Upper lobe of right lung (tissue), 1 donor: Measurements from ENCODE around the gene ANKMY1. TPM values are rescaled to one million over a fixed set of nuclear protein-coding genes. Genes with fewer than 3 reads are reported as not detected.

Experiments
- ATAC-seq: fragments of 200-7000 bp; cut with Tn5 transposase; one replicate; pipeline ENCODE4 v1.9.1; 2020; ENCODE audit warnings: mild to moderate bottlenecking, moderate library complexity
- DNase-seq: peaks from one replicate; pipeline ENCODE4 v3.0.0-alpha.2; 2020
- H3K27ac ChIP-seq: fragments of 200-600 bp; one replicate; pipeline ENCODE4 v1.8.0; 2022
- H3K27me3 ChIP-seq: fragments of 200-600 bp; one replicate; pipeline ENCODE4 v1.8.0; 2022; ENCODE audit warnings: mild to moderate bottlenecking
- H3K36me3 ChIP-seq: fragments of 200-600 bp; one replicate; pipeline ENCODE4 v1.8.0; 2022
- H3K4me1 ChIP-seq: fragments of 200-600 bp; one replicate; pipeline ENCODE4 v1.8.0; 2022
- H3K4me3 ChIP-seq: fragments of 200-600 bp; one replicate; pipeline ENCODE4 v1.8.0; 2022; ENCODE audit warnings: mild to moderate bottlenecking
- H3K9me3 ChIP-seq: fragments of 200-600 bp; one replicate; pipeline ENCODE4 v1.8.0; 2022
- CTCF ChIP-seq: fragments of 200-600 bp; IDR thresholded peaks from one replicate; pipeline ENCODE4 v1.8.0; 2022; ENCODE audit warnings: antibody characterized with exemption
- intact Hi-C: fragments of 100-400 bp; cut with DNase I; formaldehyde crosslinking; loops from one replicate; pipeline ENCODE4 v1.11.0; 2022
- total RNA-seq: library from RNA; stranded (reverse); fragmentation: NEBNext Ultra II Directional; extraction: Animal tissue kit (Norgen Biotek cat#: 25700); gene quantifications from one replicate; pipeline ENCODE4 v1.2.1, GENCODE V29; 2021
- donor health status: DM: no; HTN: yes; CAD: no; lungs with severe emphysema.

The ANKMY1 gene
- total RNA-seq, 1 donor from 2014 or later: 19.3 TPM

DNA sequence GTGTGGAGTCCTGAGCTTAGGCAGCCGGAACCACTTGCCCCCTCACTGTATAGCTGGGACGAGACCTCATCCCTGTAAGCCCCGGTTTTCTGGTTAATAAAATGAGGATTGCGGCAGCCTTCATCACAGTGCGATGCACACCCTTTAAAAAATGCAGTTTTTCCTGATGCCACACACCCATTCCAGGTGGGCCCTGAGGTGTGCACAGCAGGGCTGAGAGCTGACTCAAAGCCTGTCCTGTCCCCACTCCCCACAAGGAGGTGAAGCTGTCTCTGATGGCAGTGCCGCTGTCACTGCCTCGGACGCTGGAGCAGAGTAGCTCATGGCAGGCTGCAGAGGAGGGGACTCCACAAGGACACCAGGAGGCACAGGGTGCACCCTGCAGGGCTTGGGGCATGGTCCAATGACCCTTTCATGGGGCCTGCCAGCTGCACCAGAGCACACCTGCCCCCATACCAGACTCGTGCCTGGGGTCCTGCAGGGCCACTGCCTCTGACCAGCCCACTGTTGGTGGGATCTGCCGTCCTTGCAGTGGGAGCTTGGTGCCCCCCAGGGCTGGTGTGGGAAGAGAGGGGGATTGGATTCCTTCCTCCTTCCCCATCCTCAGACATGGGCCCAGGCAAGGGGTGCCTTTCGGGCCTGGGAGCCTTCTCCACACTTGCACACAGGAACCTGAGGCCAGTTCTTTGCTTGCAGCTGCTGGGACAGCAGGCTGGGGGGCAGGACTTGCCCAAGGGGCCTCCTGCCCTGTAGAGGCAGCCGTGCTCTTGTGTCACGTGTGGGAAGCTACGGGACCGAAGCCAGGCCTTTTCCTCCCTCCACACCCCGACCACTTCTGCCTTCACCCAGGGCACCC lies 99.5 kb downstream of the ANKMY1 start:
- intact Hi-C loops: no loop called here
- DNase-seq (no peak), ATAC-seq (no peak)
- H3K4me1 ChIP-seq: peaks cover 5% of the 10 kb centered on the region
- H3K9me3 ChIP-seq: no peaks in the 10 kb centered on the region
- no peaks in the 10 kb centered on the region for H3K36me3 ChIP-seq
- no peak overlapping the region for H3K4me3 ChIP-seq
- TF ChIP-seq CTCF: no peak
- H3K27ac ChIP-seq: no peak overlapping the region
- H3K27me3 ChIP-seq: peaks cover 15% of the 10 kb centered on the region

DNA sequence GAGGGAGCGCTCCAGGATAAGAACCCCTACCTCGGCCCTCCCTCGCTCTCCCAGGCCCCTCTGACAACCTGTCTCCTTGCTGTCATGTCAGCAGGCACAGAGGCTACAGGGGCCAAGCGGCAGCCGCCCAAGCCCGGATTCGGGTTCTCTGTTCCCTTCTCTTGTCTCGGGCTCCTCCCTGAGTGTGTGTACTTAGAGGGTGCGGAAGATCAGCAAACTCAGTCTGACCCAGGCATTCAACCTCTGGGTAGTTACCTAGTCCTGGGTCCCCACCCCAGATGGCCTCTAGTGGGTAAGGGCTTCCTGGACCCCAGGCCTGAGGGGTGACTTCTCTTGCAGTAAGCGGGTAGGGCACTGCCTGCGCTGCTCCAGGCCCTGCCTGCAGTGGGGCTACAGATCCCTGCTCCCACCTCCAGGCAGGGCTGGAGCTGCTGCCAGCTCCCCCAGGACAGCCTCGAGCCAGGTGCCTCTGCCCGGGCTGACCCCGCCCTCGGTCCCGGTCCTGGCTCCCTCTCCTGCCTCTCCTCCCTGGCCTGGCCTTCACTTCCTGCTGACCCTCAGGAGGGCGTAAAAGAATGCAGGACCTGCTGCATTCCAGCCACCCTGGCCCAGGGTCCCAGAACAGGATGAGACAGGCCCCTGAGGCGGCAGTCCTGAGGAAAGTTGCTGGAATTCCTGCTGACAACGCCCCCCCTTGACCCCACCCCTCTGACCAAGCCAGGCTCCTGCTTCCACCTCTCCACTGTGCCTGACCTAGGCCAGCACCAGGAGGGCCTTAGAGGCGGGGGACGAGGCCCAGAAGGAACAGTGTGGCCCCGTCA lies 100.4 kb downstream of the ANKMY1 start:
- Histone ChIP-seq H3K36me3 (no peaks in the 10 kb centered on the region), H3K27ac (no peak overlapping the region), H3K27me3 (peaks cover 15% of the 10 kb centered on the region), H3K9me3 (no peaks in the 10 kb centered on the region), H3K4me3 (no peak overlapping the region), H3K4me1 (peaks cover 5% of the 10 kb centered on the region)
- no peak for ATAC-seq
- no peak for DNase-seq
- intact Hi-C loops: no loop called here
- TF ChIP-seq CTCF: no peak

DNA sequence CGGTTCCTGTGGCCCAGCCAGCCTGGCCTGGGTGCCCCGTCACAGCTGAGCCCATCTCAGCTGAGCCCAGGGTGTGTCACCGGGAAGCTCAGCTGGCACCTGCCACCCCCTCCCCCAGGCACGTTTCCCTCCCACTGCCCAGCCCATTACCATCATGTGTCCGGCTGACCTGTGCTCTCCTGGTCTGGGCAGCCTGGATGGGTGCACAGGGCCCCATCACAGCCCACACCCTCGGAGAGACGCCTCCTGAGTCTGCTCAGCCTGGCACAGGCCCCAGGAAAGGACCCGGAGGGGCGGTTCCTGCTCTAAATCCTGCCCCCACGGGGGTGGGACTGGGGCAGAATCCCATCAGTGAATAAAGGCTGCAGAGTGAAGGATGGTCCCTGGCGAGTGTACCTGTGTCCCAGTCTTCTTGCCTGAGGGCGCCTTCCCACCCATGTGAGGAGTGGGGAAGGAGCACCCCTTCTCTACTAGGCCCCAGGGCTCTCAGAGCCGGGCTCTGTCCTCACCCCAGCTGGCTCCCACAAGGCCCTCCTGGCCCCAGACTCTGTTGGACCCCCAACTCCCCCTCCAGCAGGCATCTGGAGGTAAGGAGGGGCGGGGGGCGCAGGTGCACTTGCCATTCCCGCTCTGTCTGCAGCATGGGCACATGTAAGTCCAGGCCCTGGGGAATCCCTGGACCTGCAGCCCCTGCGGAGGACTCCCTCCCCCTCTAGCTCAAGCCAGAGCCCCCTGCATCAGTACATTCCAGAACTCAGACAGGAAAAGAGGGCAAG lies 101.2 kb downstream of the ANKMY1 start:
- no peak for DNase-seq
- Histone ChIP-seq H3K4me3 (no peak overlapping the region), H3K27ac (no peak overlapping the region), H3K27me3 (peaks cover 22% of the 10 kb centered on the region), H3K4me1 (peaks cover 11% of the 10 kb centered on the region), H3K36me3 (no peaks in the 10 kb centered on the region), H3K9me3 (no peaks in the 10 kb centered on the region)
- TF ChIP-seq CTCF: no peak
- ATAC-seq: no peak
- intact Hi-C loops: no loop called here

DNA sequence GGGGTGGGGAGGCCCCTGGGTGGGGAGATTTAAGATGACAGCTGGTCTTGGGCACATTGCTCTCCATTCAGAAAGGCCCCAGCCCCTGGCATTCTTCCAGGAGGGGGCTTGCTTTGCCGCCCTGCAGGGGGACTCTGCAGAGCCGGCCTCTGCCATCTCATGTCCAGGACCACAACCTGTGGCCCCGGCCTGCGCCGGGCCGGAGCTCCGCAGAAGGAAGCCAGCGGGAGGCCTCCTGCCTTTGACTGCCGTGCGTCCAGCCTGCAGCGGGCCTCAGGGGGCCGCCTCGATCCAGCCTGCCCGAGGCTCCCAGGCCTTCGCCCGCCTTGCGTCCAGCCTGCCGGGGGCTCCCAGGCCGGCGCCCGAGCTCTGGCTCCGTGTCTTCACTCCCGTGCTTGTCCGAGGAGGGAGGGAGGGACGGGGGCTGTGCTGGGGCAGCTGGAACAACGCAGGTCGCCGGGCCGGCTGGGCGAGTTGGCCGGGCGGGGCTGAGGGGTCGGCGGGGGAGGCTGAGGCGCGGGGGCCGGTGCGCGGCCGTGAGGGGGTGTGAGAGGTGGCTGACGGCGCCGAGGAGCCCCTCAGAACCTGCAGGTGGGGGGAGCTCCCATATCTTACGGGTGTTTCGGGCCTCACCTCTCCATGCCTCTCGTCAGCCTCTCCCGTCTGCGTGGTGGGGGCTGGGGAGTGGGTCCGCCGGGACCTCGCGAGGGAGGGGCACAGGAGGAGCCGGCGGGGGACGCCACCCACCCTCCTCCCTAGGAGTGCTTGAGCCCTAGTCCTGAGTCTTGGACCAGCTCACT lies 101.9 kb downstream of the ANKMY1 start:
- H3K4me1 ChIP-seq: peaks cover 11% of the 10 kb centered on the region
- ATAC-seq (peak; percentile 25), DNase-seq (no peak)
- H3K4me3 ChIP-seq: no peak overlapping the region
- no peaks in the 10 kb centered on the region for H3K36me3 ChIP-seq
- H3K9me3 ChIP-seq: no peaks in the 10 kb centered on the region
- no peak for TF ChIP-seq CTCF
- intact Hi-C loops: no loop called here
- peaks cover 30% of the 10 kb centered on the region for H3K27me3 ChIP-seq
- H3K27ac ChIP-seq: no peak overlapping the region

DNA sequence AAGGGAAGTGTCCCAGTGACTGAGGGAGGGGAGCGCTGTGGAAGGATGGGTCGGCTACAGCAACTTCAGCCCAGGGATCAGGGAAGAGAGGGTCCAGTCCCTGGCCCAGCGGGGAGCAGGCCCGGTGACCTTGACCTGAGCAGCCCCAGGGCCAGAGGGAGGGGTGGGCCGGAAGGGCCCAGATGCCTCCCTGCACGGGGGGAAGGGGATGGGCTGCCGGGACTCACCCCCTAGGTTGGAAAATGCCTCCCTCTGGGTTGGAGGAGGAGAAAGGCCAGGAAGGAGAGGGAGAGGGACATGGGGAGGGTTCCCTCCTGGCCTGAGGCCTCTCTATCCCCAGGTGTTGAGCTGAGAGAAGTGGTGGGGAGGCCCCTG lies 102.5 kb downstream of the ANKMY1 start:
- no peak for TF ChIP-seq CTCF
- H3K27me3 ChIP-seq: peaks cover 31% of the 10 kb centered on the region
- H3K4me1 ChIP-seq: peaks cover 11% of the 10 kb centered on the region
- DNase-seq (no peak), ATAC-seq (no peak)
- H3K9me3 ChIP-seq: no peaks in the 10 kb centered on the region
- H3K4me3 ChIP-seq: no peak overlapping the region
- no peaks in the 10 kb centered on the region for H3K36me3 ChIP-seq
- intact Hi-C loops: no loop called here
- H3K27ac ChIP-seq: no peak overlapping the region
